ENCODE results near the gene NRG2. TPM values are rescaled to one million over a fixed set of nuclear protein-coding genes. Genes with fewer than 3 reads are reported as not detected.

Gene NRG2
- total and polyA plus RNA-seq, 2 donors (not counting 3 experiments of a cell fraction or from before 2014, with no cell fraction given): 0.26 to 0.42 TPM

DNA sequence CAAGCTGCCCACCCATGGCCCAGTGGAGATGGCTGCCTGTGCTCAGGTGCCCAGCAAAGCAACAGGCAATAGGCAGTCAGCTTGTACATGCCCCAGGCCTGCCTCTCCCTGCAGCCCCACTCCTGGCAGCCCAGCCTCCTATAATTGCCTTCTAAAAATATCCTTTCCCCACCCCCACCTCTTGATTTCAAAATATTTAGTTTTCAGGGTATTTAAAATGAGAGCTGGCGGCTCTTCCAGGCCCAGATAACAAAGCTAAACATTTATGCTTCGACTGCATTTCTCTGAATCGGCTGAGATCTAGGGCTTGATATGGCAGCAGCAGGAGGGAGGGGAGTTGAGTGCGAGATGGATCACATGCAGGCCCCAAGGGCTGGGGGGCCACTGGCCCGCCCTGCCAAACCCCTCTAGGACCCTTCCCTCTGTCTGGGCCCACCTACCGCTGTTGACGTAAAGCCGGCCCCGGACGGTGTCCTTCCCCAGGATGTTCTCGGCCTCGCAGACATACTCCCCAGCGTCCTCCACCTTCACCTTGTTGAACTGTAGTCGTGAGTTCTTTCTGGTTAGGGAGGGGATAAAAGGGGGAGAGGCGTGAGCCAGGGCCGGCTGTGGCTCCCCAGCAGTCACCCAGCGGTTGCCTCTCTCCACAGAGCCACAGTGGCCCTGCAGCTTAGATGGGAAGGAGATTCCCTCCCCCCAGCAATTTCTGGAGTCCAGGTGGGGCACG, 162.5 kb downstream of the NRG2 start:
- CTCF ChIA-PET: interaction anchor here (0.6 to 1.4 kb wide), 3 partner anchors 92 to 241 kb away, joined by 3 to 5 read pairs (median 3); no protein-coding TSS in a partner anchor
- DNase-seq (ENCODE audit: low read depth, low spot score): no peak
- BruUV-seq (replicated peaks): no TSS peak
- dilution Hi-C loops (cut with MboI; ENCODE audit: extremely low pct_ligation_motif_present, low sequenced_read_pairs): no loop called here
- H3K9me3 ChIP-seq (replicated peaks; ENCODE audit: control insufficient read depth, insufficient read depth, low read length): no peaks in the 10 kb centered on the region
- no peak overlapping the region for H2AFZ ChIP-seq (ENCODE audit: low read depth, low read length)
- no peaks in the 10 kb centered on the region for H3K4me1 ChIP-seq (ENCODE audit: control insufficient read depth, extremely low read depth, insufficient read depth, low read length)
- TF ChIP-seq MYC (IDR thresholded peaks at IDR 0.05; ENCODE audit: low read depth, low read length) (no peak), GATA2 (IDR thresholded peaks at IDR 0.05; ENCODE audit: insufficient read depth, insufficient read length, low read depth, low read length) (no peak), JUN (IDR thresholded peaks at IDR 0.05; ENCODE audit: borderline replicate concordance, insufficient read depth, insufficient read length, low read depth) (no peak), POLR2AphosphoS5 (IDR thresholded peaks at IDR 0.05; ENCODE audit: insufficient read depth, low read depth, low read length) (no peak), EZH2 (IDR thresholded peaks at IDR 0.05; ENCODE audit: borderline replicate concordance, low read depth, low read length, severe bottlenecking) (no peak), POLR2A (IDR thresholded peaks at IDR 0.05; ENCODE audit: low read depth, low read length) (no peak), FOS (IDR thresholded peaks at IDR 0.05; ENCODE audit: borderline replicate concordance, insufficient read depth, low read length) (no peak)
- TF ChIP-seq, protein P1, sequence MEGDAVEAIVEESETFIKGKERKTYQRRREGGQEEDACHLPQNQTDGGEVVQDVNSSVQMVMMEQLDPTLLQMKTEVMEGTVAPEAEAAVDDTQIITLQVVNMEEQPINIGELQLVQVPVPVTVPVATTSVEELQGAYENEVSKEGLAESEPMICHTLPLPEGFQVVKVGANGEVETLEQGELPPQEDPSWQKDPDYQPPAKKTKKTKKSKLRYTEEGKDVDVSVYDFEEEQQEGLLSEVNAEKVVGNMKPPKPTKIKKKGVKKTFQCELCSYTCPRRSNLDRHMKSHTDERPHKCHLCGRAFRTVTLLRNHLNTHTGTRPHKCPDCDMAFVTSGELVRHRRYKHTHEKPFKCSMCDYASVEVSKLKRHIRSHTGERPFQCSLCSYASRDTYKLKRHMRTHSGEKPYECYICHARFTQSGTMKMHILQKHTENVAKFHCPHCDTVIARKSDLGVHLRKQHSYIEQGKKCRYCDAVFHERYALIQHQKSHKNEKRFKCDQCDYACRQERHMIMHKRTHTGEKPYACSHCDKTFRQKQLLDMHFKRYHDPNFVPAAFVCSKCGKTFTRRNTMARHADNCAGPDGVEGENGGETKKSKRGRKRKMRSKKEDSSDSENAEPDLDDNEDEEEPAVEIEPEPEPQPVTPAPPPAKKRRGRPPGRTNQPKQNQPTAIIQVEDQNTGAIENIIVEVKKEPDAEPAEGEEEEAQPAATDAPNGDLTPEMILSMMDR (IDR thresholded peaks at IDR 0.05; ENCODE audit: extremely low read depth in 1 of 2, insufficient read depth in 1 of 2, low read depth in 1 of 2, low read length in 2 of 2): no peak
- TF ChIP-seq, protein P2, sequence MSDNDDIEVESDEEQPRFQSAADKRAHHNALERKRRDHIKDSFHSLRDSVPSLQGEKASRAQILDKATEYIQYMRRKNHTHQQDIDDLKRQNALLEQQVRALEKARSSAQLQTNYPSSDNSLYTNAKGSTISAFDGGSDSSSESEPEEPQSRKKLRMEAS (IDR thresholded peaks at IDR 0.05; ENCODE audit: insufficient read depth, insufficient read length): no peak
- H3K27ac ChIP-seq (ENCODE audit: insufficient read depth, low read depth, low read length): no peak overlapping the region
- H3K27me3 ChIP-seq (ENCODE audit: control insufficient read depth in 2 of 2, insufficient read depth in 2 of 2, low read length in 2 of 2): peaks cover 0 to 3% of the 10 kb centered on the region in 2 experiments
- H3K79me2 ChIP-seq (ENCODE audit: control insufficient read depth, insufficient read depth, low read length): no peaks in the 10 kb centered on the region
- POLR2A ChIA-PET: no interaction called here
- H4K20me1 ChIP-seq (replicated peaks; ENCODE audit: control insufficient read depth, extremely low read depth, insufficient read depth, low read length): no peaks in the 10 kb centered on the region
- no peaks in the 10 kb centered on the region for H3K9me1 ChIP-seq (replicated peaks; ENCODE audit: control insufficient read depth, extremely low read depth, insufficient read depth, low read length)
- no peaks in the 10 kb centered on the region for H3K36me3 ChIP-seq (ENCODE audit: control insufficient read depth in 2 of 2, extremely low read depth in 1 of 2, insufficient read depth in 2 of 2, low read length in 2 of 2)
- intact Hi-C loops (cut with micrococcal nuclease): no loop called here
- H3K4me2 ChIP-seq (ENCODE audit: insufficient read depth, low read length): no peak overlapping the region
- FAIRE-seq: no peak
- no peak overlapping the region for H3K4me3 ChIP-seq (replicated peaks in 1 of 3; ENCODE audit: insufficient read depth in 1 of 3, low read depth in 1 of 3, low read length in 3 of 3)
- H3K9ac ChIP-seq (replicated peaks; ENCODE audit: extremely low read depth, insufficient read depth, low read length): no peak overlapping the region

All from endothelial cell of umbilical vein (primary cell).